Astrocyte of the spinal cord (primary cell): Measurements from ENCODE around the gene ACP4.

Source experiments
- DNase-seq: peaks from one replicate; pipeline ENCODE4 v3.0.0; 2011; ENCODE audit warnings: low read depth, low spot score
- H3K4me3 ChIP-seq: 2 replicates; pipeline ENCODE4 v1.5.1; 2011; ENCODE audit warnings: low read depth, mild to moderate bottlenecking, low read length, moderate library complexity
- CTCF ChIP-seq: IDR thresholded peaks from 2 replicates; pipeline ENCODE4 v1.5.1; 2012; ENCODE audit warnings: low read depth, mild to moderate bottlenecking, low read length, inconsistent platforms
- in situ Hi-C: cut with HindIII; loops from 2 replicates; pipeline ENCODE4 v1.10.0; 2017; ENCODE audit warnings: low sequenced_read_pairs

The ACP4 gene

GRCh38 chr19:50820549-50821247, 30.5 kb downstream of the ACP4 start:
- in situ Hi-C loops, result no loop called here
- DNase-seq, result no peak
- no peak overlapping the region for H3K4me3 ChIP-seq
- TF ChIP-seq CTCF, result no peak

DNA sequence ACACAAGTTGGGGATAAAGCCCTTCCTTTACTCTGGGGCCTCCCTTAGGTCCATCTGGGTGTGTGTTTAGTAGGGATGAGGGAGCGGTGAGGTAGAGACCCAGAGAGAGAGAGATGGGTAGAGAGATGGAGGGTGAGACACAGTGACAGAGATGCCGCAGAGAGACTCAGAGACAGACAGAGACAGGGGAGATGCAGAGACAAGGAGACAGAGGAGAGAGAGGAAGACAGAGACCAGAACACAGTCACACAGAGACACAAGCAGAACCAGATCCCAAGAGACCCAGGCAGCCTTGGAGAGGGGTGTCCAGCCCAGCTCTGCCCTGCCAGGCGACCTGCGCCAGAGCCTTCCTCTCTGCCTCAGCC, 31.0 kb downstream of the ACP4 start:
- in situ Hi-C loops, result no loop called here
- DNase-seq, result no peak
- H3K4me3 ChIP-seq, result no peak overlapping the region
- TF ChIP-seq CTCF, result no peak

DNA sequence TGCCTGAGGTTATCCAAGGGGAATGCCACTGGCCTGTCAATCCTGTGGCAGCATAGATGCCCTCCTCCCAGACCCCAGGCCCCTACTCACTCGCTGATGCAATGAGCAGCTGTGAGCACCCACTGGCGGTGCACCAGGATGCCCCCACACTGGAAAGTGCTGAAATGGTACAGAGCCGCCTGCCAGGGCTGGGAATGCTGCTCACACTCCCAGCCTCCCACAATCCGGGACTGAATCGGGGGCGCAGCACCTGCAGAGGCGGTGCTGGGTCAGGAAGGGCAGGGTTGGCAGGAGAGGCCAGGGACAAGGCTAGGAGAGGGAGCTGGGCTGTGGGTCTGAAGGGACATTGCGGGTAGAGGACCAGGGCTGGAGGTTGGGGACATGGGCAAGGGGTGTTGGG, 31.4 kb downstream of the ACP4 start:
- no peak overlapping the region for H3K4me3 ChIP-seq
- in situ Hi-C loops, result no loop called here
- no peak for DNase-seq
- TF ChIP-seq CTCF, result no peak

DNA sequence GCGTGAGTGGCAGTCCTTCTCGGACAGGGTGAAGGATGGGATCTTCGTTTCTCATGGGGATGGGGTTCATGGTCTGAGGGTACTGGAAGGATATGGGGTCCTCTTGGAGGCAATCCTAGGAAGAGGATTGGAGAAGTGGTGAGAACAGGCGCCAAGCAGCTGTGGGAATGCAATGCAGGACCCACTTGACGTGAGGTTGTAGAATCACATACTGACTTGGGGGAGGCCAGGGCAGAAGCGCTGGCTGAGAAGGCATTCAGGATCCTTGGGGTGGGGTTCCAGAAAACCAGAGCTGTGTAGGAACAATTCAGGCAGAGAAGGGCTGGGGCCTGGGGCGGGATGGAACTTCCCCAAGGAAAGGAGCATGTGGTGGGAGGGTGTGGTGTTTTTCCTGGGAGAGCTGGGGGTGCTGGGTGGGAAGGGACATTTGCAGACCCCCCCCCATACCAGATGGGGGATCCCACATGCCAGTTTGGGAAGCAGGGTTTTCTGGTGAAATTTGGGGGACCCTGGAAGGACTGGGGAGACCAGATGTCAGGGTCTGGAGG, 32.5 kb downstream of the ACP4 start:
- in situ Hi-C loops, result no loop called here
- no peak for TF ChIP-seq CTCF
- H3K4me3 ChIP-seq, result no peak overlapping the region
- DNase-seq, result no peak

DNA sequence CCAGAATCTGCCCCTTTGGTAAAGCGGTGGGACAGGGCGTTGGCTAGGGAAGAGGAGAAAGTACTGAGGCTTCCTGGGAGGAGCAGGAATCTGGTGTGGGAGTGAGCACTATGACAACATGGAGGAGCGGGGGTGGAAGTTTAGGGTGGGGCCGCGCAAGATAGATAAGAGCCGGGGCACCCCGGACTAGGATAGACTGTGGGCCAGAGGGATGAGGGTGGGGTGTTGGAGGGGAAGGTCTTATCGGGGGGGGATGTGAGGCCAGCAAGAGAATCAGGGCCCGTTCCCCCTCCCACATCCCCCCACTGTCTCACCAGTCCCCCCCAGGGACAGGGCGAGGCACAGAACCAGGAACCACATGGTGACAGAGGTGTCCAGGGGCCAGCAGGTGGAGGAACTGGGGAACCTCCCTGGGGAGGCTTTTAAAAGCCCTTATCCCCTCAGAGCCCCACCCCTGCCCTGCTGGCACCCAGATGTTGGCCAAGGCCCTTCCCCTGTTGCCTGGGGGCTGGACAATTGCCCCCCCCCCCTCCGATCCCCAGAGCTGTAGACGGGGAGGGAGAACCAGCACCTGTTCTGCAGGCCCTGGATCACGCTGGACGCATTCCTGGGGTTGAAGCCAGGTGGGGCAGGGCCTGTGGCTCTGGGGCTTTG, 33.3 kb downstream of the ACP4 start, which contains the start of gene KLK1:
KLK1 (minus strand) TSS at position 399 of the 654 bp plus-strand sequence; CDS start at position 360, 39 bp downstream.
- H3K4me3 ChIP-seq, result no peak within 1 kb of the TSS
- TF ChIP-seq CTCF, result no peak
- in situ Hi-C loops, result no loop called here
- no peak for DNase-seq

DNA sequence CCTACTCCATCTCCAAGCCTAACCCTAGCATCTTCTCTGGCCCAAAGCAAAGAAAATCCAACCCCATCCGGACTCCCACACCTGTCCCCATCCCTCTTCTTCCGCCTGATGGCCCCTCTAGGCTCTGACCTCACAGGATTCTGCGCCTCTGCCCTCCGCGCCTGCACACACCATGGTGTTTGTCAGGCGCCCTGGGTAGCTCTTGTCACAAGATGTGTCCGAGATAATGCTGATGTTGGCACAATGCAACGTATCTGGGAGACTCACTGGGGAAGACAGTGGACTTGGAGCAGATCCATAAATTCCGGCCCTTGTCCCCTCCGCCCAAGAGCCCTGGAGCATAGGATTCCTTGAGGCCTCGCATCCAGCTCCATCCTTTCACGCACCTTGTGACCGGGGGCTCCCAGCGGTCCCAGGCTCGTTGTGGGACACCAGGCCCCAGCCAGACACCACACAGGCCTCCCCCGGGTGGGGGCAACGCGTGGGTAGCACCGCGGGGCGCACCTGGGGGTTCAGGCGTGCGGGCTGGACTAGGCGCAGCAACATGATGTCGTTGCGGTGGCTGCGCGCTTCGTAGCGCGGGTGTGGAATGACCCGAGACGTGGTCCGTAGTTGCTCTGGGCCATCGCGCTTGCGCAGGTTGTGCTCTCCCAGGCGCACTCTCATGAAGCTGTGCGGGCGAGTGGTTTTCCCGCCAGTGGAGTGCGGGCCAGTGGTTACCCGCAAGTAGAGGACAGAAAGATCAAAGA, 36.5 kb downstream of the ACP4 start:
- no peak overlapping the region for H3K4me3 ChIP-seq
- in situ Hi-C loops, result no loop called here
- TF ChIP-seq CTCF, result no peak
- no peak for DNase-seq
